ENCODE measurements around the gene SNPH. TPM values are rescaled to one million over a fixed set of nuclear protein-coding genes. Genes with fewer than 3 reads are reported as not detected.

SNPH gene
- total and polyA plus RNA-seq, 2 of the 4 experiments (the other 2 are of a cell fraction) = 3.1 to 4.5 TPM

- dilution Hi-C loops (cut with HindIII; ENCODE audit: low sequenced_read_pairs, unreplicated experiment) (no loop called here), in situ Hi-C loops (cut with MboI; ENCODE audit: low sequenced_read_pairs) (loop anchor here (5.0 kb wide), 1 partner anchor 129 kb away; no protein-coding TSS in a partner anchor), intact Hi-C loops (cut with micrococcal nuclease) (loop anchor here (1.0 to 5.0 kb wide), 4 partner anchors 124 to 464 kb away; partner anchors contain the start of gene NSFL1C)
- no peaks in the 10 kb centered on the region for H3K27me3 ChIP-seq (ENCODE audit: control insufficient read depth, insufficient read depth, low read length)
- H2BK15ac ChIP-seq (ENCODE audit: low read depth, low read length) = 0 out of 3 replicates have a peak overlapping the region, but pooled peaks have one; percentile 44
- H2AK5ac ChIP-seq (ENCODE audit: low read depth, low read length) = no peak overlapping the region
- H3K36me3 ChIP-seq (ENCODE audit: control insufficient read depth, insufficient read depth, low read length) = no peaks in the 10 kb centered on the region
- no peak overlapping the region for H4K5ac ChIP-seq (ENCODE audit: low read depth, low read length)
- ChIA-PET CTCF (interaction anchor here (0.6 to 1.1 kb wide), 6 partner anchors 16 to 190 kb away, joined by 3 to 5 read pairs (median 4); partner anchors contain the start of gene SDCBP2), POLR2A (ENCODE audit: unreplicated experiment) (no interaction called here)
- BruUV-seq (replicated peaks) = no TSS peak
- H3K27ac ChIP-seq (ENCODE audit: insufficient read depth, low read length) = peak overlapping the region; percentile 20; the same call in 1 of the 2 replicates
- H3K4me2 ChIP-seq (ENCODE audit: low read depth, low read length) = peak overlapping the region; percentile 80
- no peak overlapping the region; the same call in 1 of the 2 replicates for H3K4ac ChIP-seq (ENCODE audit: low read depth, low read length)
- no peaks in the 10 kb centered on the region for H3K79me1 ChIP-seq (ENCODE audit: low read depth in 1 of 2, low read length in 2 of 2)
- ATAC-seq (ENCODE audit: low read depth) = peak; percentile 95
- peak overlapping the region; percentile 69 for H3K9ac ChIP-seq (ENCODE audit: low read depth, low read length)
- peak overlapping the region; percentile 50 for H2BK120ac ChIP-seq (ENCODE audit: low read depth, low read length)
- H3K18ac ChIP-seq (ENCODE audit: low read depth, low read length) = no peak overlapping the region
- peak overlapping the region; percentile 2 for H2AK9ac ChIP-seq (replicated peaks; ENCODE audit: low read depth, low read length, poor library complexity)
- peak overlapping the region; percentile 93 for H2AFZ ChIP-seq (replicated peaks; ENCODE audit: low read length, poor library complexity)
- no peaks in the 10 kb centered on the region for H3K4me1 ChIP-seq (ENCODE audit: control insufficient read depth, insufficient read depth, low read length)
- no peaks in the 10 kb centered on the region; the same call in 1 of the 2 replicates for H3K9me1 ChIP-seq (ENCODE audit: insufficient read depth, low read length)
- no peak overlapping the region for H3K23ac ChIP-seq (ENCODE audit: low read depth, low read length)
- H3K9me3 ChIP-seq (ENCODE audit: control insufficient read depth, insufficient read depth, low read length) = no peaks in the 10 kb centered on the region
- DNase-seq = peak; percentile 71
- H4K8ac ChIP-seq (ENCODE audit: low read depth in 2 of 2, low read length in 2 of 2) = peak overlapping the region; percentile 43 to 70
- H3K14ac ChIP-seq (replicated peaks; ENCODE audit: low read depth, low read length) = no peak overlapping the region
- no peak overlapping the region for H3K56ac ChIP-seq (ENCODE audit: extremely low read depth, insufficient read depth, low read length)
- 17% methylated on average over 20 of the region's 38 CpGs; no CpG with 5 or more reads in 1 of the 2 experiments for WGBS, 2 experiments (ENCODE audit: extremely low coverage in 2 of 2, insufficient read length in 1 of 2)
- no peak overlapping the region for H2BK20ac ChIP-seq (ENCODE audit: low read depth, low read length)
- no peak overlapping the region for H4K91ac ChIP-seq (ENCODE audit: insufficient read depth, low read depth, low read length)
- no peaks in the 10 kb centered on the region for H4K20me1 ChIP-seq (ENCODE audit: insufficient read depth, low read length)
- peak overlapping the region; percentile 13; the same call in 1 of the 2 replicates for H3K4me3 ChIP-seq (ENCODE audit: insufficient read depth, low read depth, low read length)
- H2BK5ac ChIP-seq (ENCODE audit: low read depth, low read length, poor library complexity, severe bottlenecking) = no peak overlapping the region
- TF ChIP-seq RAD21 (IDR thresholded peaks at IDR 0.05; ENCODE audit: low read length) = peak; percentile 93
- TF ChIP-seq SMC3 (IDR thresholded peaks at IDR 0.05; ENCODE audit: low read depth, low read length) = peak; percentile 95
- no peak for TF ChIP-seq USF2 (IDR thresholded peaks at IDR 0.05; ENCODE audit: low read depth, low read length)
- TF ChIP-seq NFE2L2 (IDR thresholded peaks at IDR 0.05; ENCODE audit: low read depth, low read length) = no peak
- TF ChIP-seq MAFK (IDR thresholded peaks at IDR 0.05; ENCODE audit: low read depth, low read length) = no peak
- no peak for TF ChIP-seq CHD1 (IDR thresholded peaks at IDR 0.05; ENCODE audit: low read depth, low read length)
- peak; percentile 79 for TF ChIP-seq MAZ (IDR thresholded peaks at IDR 0.05; ENCODE audit: borderline replicate concordance, low read depth, low read length)
- no peak for TF ChIP-seq POLR2A (IDR thresholded peaks at IDR 0.05; ENCODE audit: low read depth, low read length)
- TF ChIP-seq CEBPB (IDR thresholded peaks at IDR 0.05; ENCODE audit: low read depth, low read length) = no peak
- TF ChIP-seq ELK1 (IDR thresholded peaks at IDR 0.05; ENCODE audit: borderline replicate concordance, low read depth, low read length) = no peak
- no peak for TF ChIP-seq BHLHE40 (IDR thresholded peaks at IDR 0.05; ENCODE audit: low read depth, low read length)
- TF ChIP-seq FOS (IDR thresholded peaks at IDR 0.05; ENCODE audit: low read depth, low read length) = no peak
- peak; percentile 95 for TF ChIP-seq CTCF (conservative IDR thresholded peaks at IDR 0.05; ENCODE audit: low read depth, low read length)
- TF ChIP-seq MXI1 (IDR thresholded peaks at IDR 0.05; ENCODE audit: borderline replicate concordance, low read depth, low read length) = no peak
Observed at GRCh38 chr20:1313236-1313964, 47.3 kb downstream of the SNPH start.

All from IMR-90 (cell line).